ENCODE data around the gene RGS3. TPM values are rescaled to one million over a fixed set of nuclear protein-coding genes. Genes with fewer than 3 reads are reported as not detected.

The RGS3 gene
- polyA plus RNA-seq, 2 of the 4 experiments (the other 2 are of a cell fraction) = 19.6 to 22.9 TPM

- ChIA-PET POLR2A (no interaction called here), CTCF (interaction anchor here (1.8 to 7.1 kb wide), 4 partner anchors 9 to 189 kb away, joined by 9 to 87 read pairs (median 16); no protein-coding TSS in a partner anchor)
- Histone ChIP-seq H3K4me1 (no peaks in the 10 kb centered on the region), H3K27ac (no peak overlapping the region), H3K4me2 (no peak overlapping the region), H3K9me3 (no peaks in the 10 kb centered on the region), H3K4me3 (no peak overlapping the region)
- DNase-seq (ENCODE audit: low read depth in 1 of 2, low spot score in 1 of 2) (no peak), ATAC-seq (no peak), FAIRE-seq (no peak)
- no peak for TF ChIP-seq CHD2 (IDR thresholded peaks at IDR 0.05; ENCODE audit: low read length, partially characterized antibody)
- 72% methylated on average over 5 of the region's 5 CpGs for WGBS (ENCODE audit: missing lambda C conversion rate)
These were observed 172.1 kb downstream of the RGS3 start for GRCh38 chr9:113635586-113635985.

DNA sequence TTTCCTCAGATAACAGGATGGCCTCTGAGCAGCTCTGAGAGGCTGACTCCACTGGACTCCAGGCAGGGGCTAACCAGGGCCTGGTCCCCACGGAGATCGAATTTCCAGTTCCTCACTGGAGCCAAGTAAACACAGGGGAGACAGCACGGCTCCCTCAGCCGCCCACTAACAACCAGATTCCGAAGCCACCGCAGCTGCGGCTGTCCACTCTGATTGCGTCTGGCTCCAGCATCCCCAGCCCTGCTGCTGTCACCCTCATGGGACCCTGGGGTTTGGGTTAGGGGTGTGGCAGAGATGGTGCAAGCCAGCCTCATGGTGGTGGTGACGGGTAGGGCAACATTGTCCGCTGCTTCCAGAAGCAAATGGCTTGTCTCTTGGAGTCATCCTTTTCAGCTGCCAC is 172.6 kb downstream of the RGS3 start:
- H3K4me2 ChIP-seq = no peak overlapping the region
- H3K27ac ChIP-seq = no peak overlapping the region
- no peak overlapping the region for H3K4me3 ChIP-seq
- WGBS (ENCODE audit: missing lambda C conversion rate) = 94% methylated on average over 2 of the region's 10 CpGs
- FAIRE-seq (no peak), DNase-seq (ENCODE audit: low read depth in 1 of 2, low spot score in 1 of 2) (no peak), ATAC-seq (no peak)
- no peaks in the 10 kb centered on the region for H3K4me1 ChIP-seq
- no peak for TF ChIP-seq FOXS1 (CRISPR knock-in tag; IDR thresholded peaks at IDR 0.05)
- TF ChIP-seq ZFP36 (IDR thresholded peaks at IDR 0.05; ENCODE audit: borderline replicate concordance, partially characterized antibody) = no peak
- no peak for TF ChIP-seq NR3C1 (IDR thresholded peaks at IDR 0.05)
- no peak for TF ChIP-seq HMGXB4 (CRISPR knock-in tag; IDR thresholded peaks at IDR 0.05; ENCODE audit: borderline replicate concordance)
- no peak for TF ChIP-seq RFX5 (IDR thresholded peaks at IDR 0.05)
- TF ChIP-seq HOXB13 (CRISPR knock-in tag; IDR thresholded peaks at IDR 0.05; ENCODE audit: low read depth) = no peak
- TF ChIP-seq HDAC2 (IDR thresholded peaks at IDR 0.05) = no peak
- TF ChIP-seq FOSL2 (IDR thresholded peaks at IDR 0.05) = no peak
- TF ChIP-seq FOSL2 (CRISPR knock-in tag; IDR thresholded peaks at IDR 0.05) = no peak
- TF ChIP-seq POLR2AphosphoS2 (conservative IDR thresholded peaks at IDR 0.05; ENCODE audit: low read length) = no peak
- no peak for TF ChIP-seq ELK1 (IDR thresholded peaks at IDR 0.05; ENCODE audit: low read depth, low read length)
- TF ChIP-seq MYC (IDR thresholded peaks at IDR 0.05; ENCODE audit: borderline replicate concordance, low read length) = no peak
- POLR2A ChIA-PET = no interaction called here
- CTCF ChIA-PET = interaction anchor here (1.8 to 7.1 kb wide), 4 partner anchors 10 to 190 kb away, joined by 9 to 87 read pairs (median 16); no protein-coding TSS in a partner anchor
- H3K9me3 ChIP-seq = no peaks in the 10 kb centered on the region

GRCh38 chr9:113636693-113637092 is 173.2 kb downstream of the RGS3 start:
- no peak for ATAC-seq
- H3K4me2 ChIP-seq = no peak overlapping the region
- ChIA-PET POLR2A (no interaction called here), CTCF (interaction anchor here (1.8 to 7.1 kb wide), 4 partner anchors 10 to 190 kb away, joined by 9 to 87 read pairs (median 16); no protein-coding TSS in a partner anchor)
- no peaks in the 10 kb centered on the region for H3K9me3 ChIP-seq
- H3K27ac ChIP-seq = no peak overlapping the region
- no peaks in the 10 kb centered on the region for H3K4me1 ChIP-seq
- WGBS (ENCODE audit: missing lambda C conversion rate) = 78% methylated on average over 6 of the region's 6 CpGs
- no peak for FAIRE-seq
- no peak for TF ChIP-seq CHD2 (IDR thresholded peaks at IDR 0.05; ENCODE audit: low read length, partially characterized antibody)
- no peak for TF ChIP-seq FOXS1 (CRISPR knock-in tag; IDR thresholded peaks at IDR 0.05)
- TF ChIP-seq CHD4 (IDR thresholded peaks at IDR 0.05; ENCODE audit: borderline replicate concordance) = no peak
- no peak for TF ChIP-seq HOXB5 (CRISPR knock-in tag; IDR thresholded peaks at IDR 0.05)
- TF ChIP-seq BCL3 (IDR thresholded peaks at IDR 0.05) = no peak
- TF ChIP-seq NFE2L2 (conservative IDR thresholded peaks at IDR 0.05; ENCODE audit: low read length) = no peak
- no peak for TF ChIP-seq MAFK (IDR thresholded peaks at IDR 0.05; ENCODE audit: partially characterized antibody)
- no peak for TF ChIP-seq EP300 (IDR thresholded peaks at IDR 0.05)
- TF ChIP-seq, protein P1, sequence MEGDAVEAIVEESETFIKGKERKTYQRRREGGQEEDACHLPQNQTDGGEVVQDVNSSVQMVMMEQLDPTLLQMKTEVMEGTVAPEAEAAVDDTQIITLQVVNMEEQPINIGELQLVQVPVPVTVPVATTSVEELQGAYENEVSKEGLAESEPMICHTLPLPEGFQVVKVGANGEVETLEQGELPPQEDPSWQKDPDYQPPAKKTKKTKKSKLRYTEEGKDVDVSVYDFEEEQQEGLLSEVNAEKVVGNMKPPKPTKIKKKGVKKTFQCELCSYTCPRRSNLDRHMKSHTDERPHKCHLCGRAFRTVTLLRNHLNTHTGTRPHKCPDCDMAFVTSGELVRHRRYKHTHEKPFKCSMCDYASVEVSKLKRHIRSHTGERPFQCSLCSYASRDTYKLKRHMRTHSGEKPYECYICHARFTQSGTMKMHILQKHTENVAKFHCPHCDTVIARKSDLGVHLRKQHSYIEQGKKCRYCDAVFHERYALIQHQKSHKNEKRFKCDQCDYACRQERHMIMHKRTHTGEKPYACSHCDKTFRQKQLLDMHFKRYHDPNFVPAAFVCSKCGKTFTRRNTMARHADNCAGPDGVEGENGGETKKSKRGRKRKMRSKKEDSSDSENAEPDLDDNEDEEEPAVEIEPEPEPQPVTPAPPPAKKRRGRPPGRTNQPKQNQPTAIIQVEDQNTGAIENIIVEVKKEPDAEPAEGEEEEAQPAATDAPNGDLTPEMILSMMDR (IDR thresholded peaks at IDR 0.05) = no peak
- no peak for TF ChIP-seq RNF2 (IDR thresholded peaks at IDR 0.05; ENCODE audit: borderline replicate concordance, low read depth)
- no peak overlapping the region for H3K4me3 ChIP-seq
- DNase-seq (ENCODE audit: low read depth in 1 of 2, low spot score in 1 of 2) = no peak

All from A549 (cell line).